A549 (cell line): ENCODE data around the gene RASL11B. TPM values are rescaled to one million over a fixed set of nuclear protein-coding genes. Genes with fewer than 3 reads are reported as not detected.

Experiments used
- ATAC-seq, 2 experiments: fragments of 200-7000 bp in 1 of 2; fragments of >200 bp in 1 of 2; cut with Nextera tagmentation in 1 of 2; cut with Tn5 transposase in 1 of 2; 3 replicates each; pipeline versions ENCODE4 v1.8.0 to v1.9.1; 2018 to 2020; ENCODE audit warnings: mild to moderate bottlenecking in 1 of 2, moderate library complexity in 1 of 2
- CTCF ChIA-PET: fragments of 300-600 bp; sonication (Branson Sonifier 250); formaldehyde crosslinking; extraction: SDS; loops from one replicate; lab custom pipeline; 2021; ENCODE audit warnings: antibody characterized with exemption, inconsistent platforms; lab: Yijun Ruan, JAX
- POLR2A ChIA-PET: fragments of 350-600 bp; formaldehyde crosslinking; extraction: SDS; loops from one replicate; lab custom pipeline; 2021; ENCODE audit warnings: antibody characterized with exemption, inconsistent platforms; lab: Yijun Ruan, JAX
- DNase-seq, 2 experiments: peaks; one replicate each; pipeline versions ENCODE4 v3.0.0 to v3.0.0-alpha.2; 2011 to 2016; ENCODE audit warnings: low read depth in 1 of 2, low spot score in 1 of 2
- FAIRE-seq: peaks from 2 replicates; lab custom pipeline; 2011; peaks lifted over from hg19 to GRCh38; lab: Jason Lieb, UNC
- H3K27ac ChIP-seq, 2 experiments: fragments of >200 bp; sonication (Bioruptor Twin); formaldehyde crosslinking; 3 replicates each; pipeline ENCODE4 v1.5.1; 2016 to 2017
- H3K4me1 ChIP-seq: fragments of >200 bp; sonication (Bioruptor Twin); formaldehyde crosslinking; 3 replicates; pipeline ENCODE4 v1.6.1; 2016
- H3K4me2 ChIP-seq: fragments of >200 bp; sonication (Bioruptor Twin); formaldehyde crosslinking; 3 replicates; pipeline ENCODE4 v1.6.1; 2016
- H3K4me3 ChIP-seq: fragments of >200 bp; sonication (Bioruptor Twin); formaldehyde crosslinking; 3 replicates; pipeline ENCODE4 v1.5.1; 2016
- H3K9me3 ChIP-seq: fragments of >200 bp; sonication (Bioruptor Twin); formaldehyde crosslinking; 3 replicates; pipeline ENCODE4 v1.6.1; 2016
- CBX8 ChIP-seq: fragments of 200-600 bp; sonication (generic); IDR thresholded peaks from 2 replicates; pipeline ENCODE4 v1.6.1; 2016
- CEBPB ChIP-seq, 2 experiments: fragments of >200 bp in 1 of 2; sonication (Bioruptor Twin) in 1 of 2; formaldehyde crosslinking in 1 of 2; IDR thresholded peaks; 2 replicates each; pipeline ENCODE4 v1.6.1; 2012 to 2016
- CHD2 ChIP-seq: fragments of 150-350 bp; IDR thresholded peaks from 2 replicates; pipeline ENCODE4 v1.6.1; 2014; ENCODE audit warnings: low read length; ENCODE audit not compliant: partially characterized antibody
- FOSB ChIP-seq: fragments of 250-450 bp; sonication (Bioruptor Pico); IDR thresholded peaks from 2 replicates; pipeline ENCODE4 v1.5.0; 2020; ENCODE audit warnings: mild to moderate bottlenecking, moderate library complexity
- FOXS1 ChIP-seq: fragments of 250-450 bp; sonication (Bioruptor Pico); IDR thresholded peaks from 2 replicates; pipeline ENCODE4 v1.5.0; 2020; ENCODE audit warnings: mild to moderate bottlenecking, moderate library complexity
- GATA3 ChIP-seq: IDR thresholded peaks from 2 replicates; pipeline ENCODE4 v1.6.1; 2012; ENCODE audit warnings: borderline replicate concordance
- HDAC2 ChIP-seq: fragments of 200-600 bp; sonication (generic); IDR thresholded peaks from 2 replicates; pipeline ENCODE4 v1.6.1; 2016
- KDM1A ChIP-seq: fragments of 200-600 bp; sonication (generic); IDR thresholded peaks from 2 replicates; pipeline ENCODE4 v1.6.1; 2016; ENCODE audit warnings: low read depth, mild to moderate bottlenecking
- PBX3 ChIP-seq: IDR thresholded peaks from 2 replicates; pipeline ENCODE4 v1.6.1; 2012
- PHF8 ChIP-seq: fragments of 200-600 bp; sonication (generic); IDR thresholded peaks from 2 replicates; pipeline ENCODE4 v1.6.1; 2016; ENCODE audit warnings: low read depth, mild to moderate bottlenecking, antibody characterized with exemption, moderate library complexity, borderline replicate concordance
- RFX5 ChIP-seq: fragments of 450-650 bp; IDR thresholded peaks from 2 replicates; pipeline ENCODE4 v1.7.1; 2014; ENCODE audit warnings: antibody characterized with exemption, mild to moderate bottlenecking, moderate library complexity
- TFCP2L1 ChIP-seq: fragments of 250-450 bp; sonication (Bioruptor Pico); IDR thresholded peaks from 2 replicates; pipeline ENCODE4 v1.5.0; 2021; ENCODE audit warnings: mild to moderate bottlenecking
- TP53 ChIP-seq: fragments of 250-450 bp; sonication (Bioruptor Pico); IDR thresholded peaks from 2 replicates; pipeline ENCODE4 v1.5.0; 2021; ENCODE audit warnings: mild to moderate bottlenecking, moderate library complexity
- ZFP36 ChIP-seq: fragments of 450-650 bp; IDR thresholded peaks from 2 replicates; pipeline ENCODE4 v1.6.1; 2014; ENCODE audit warnings: borderline replicate concordance; ENCODE audit not compliant: partially characterized antibody
- ZNF302 ChIP-seq: fragments of 250-450 bp; sonication (Bioruptor Pico); IDR thresholded peaks from 2 replicates; pipeline ENCODE4 v1.9.0; 2021; ENCODE audit warnings: inconsistent platforms, mild to moderate bottlenecking, moderate library complexity
- ZSCAN20 ChIP-seq: fragments of 250-450 bp; sonication (Bioruptor Pico); IDR thresholded peaks from 2 replicates; pipeline ENCODE4 v1.8.0; 2022; ENCODE audit warnings: mild to moderate bottlenecking, moderate library complexity
- WGBS: methylation state at CpG from one replicate; pipeline ENCODE4 v1.1.6; 2017; ENCODE audit errors: missing lambda C conversion rate; 5-methylcytosine and 5-hydroxymethylcytosine counted together
- polyA plus RNA-seq, 4 experiments: library from polyadenylated mRNA; depleted of rRNA in 3 of 4; stranded (reverse); fragments of >200 nt; fragmentation: RNase III in 1 of 4; extraction: RNeasy Plus Mini Kit Qiagen cat#74134 plus additional on column Dnase treatment in 1 of 4; gene quantifications; 2 replicates in 3 of 4; 3 replicates in 1 of 4; pipeline ENCODE4 v1.2.3, GENCODE V29; 2011 to 2017
- TF ChIP-seq, protein P1 (sequence below): fragments of 150-350 bp; IDR thresholded peaks from 2 replicates; pipeline ENCODE4 v1.6.1; 2014; ENCODE audit warnings: low read depth, mild to moderate bottlenecking, low read length
- TF ChIP-seq, protein P2 (sequence below): IDR thresholded peaks from 2 replicates; pipeline ENCODE4 v1.6.1; 2012; ENCODE audit warnings: low read depth, borderline replicate concordance
- TF ChIP-seq, protein P3 (sequence below): fragments of 250-450 bp; sonication (Bioruptor Pico); IDR thresholded peaks from 2 replicates; pipeline ENCODE4 v1.5.0; 2021; ENCODE audit warnings: mild to moderate bottlenecking, moderate library complexity, borderline replicate concordance
- TF ChIP-seq, protein P4 (sequence below): IDR thresholded peaks from 2 replicates; pipeline ENCODE4 v1.6.1; 2012
- TF ChIP-seq, protein P5 (sequence below): fragments of >200 bp; sonication (Bioruptor Twin); formaldehyde crosslinking; IDR thresholded peaks from 3 replicates; pipeline ENCODE4 v1.6.1; 2016

The RASL11B gene
- polyA plus RNA-seq, 2 of the 4 experiments (the other 2 are of a cell fraction): 0.04 to 0.05 TPM

DNA sequence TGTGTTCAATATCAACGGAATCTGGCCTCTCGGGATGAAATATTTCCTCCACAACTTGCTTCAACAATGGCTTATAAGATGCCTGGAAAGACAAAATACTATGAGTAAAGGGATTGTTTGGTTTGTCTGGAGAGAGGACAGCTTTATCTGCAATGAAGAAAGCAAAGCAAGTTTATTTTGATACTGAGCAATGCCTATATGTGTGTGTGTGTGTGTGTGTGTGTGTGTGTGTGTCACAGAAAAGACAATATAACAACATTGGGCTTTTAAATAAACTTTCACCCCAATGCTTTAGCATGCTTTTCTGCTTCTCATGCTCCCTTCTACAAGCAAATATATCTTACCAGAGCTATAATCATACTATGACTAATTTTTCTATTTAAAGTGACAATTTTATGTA is 45.4 kb downstream of the RASL11B start:
- Histone ChIP-seq H3K4me1 (no peaks in the 10 kb centered on the region), H3K4me2 (no peak overlapping the region), H3K4me3 (no peak overlapping the region), H3K9me3 (no peaks in the 10 kb centered on the region), H3K27ac (no peak overlapping the region)
- ATAC-seq (no peak), FAIRE-seq (no peak)
- ChIA-PET POLR2A (no interaction called here), CTCF (interaction anchor here (2.0 kb wide), 1 partner anchor 1325 kb away, joined by 4 read pairs; no protein-coding TSS in a partner anchor)
- no peak for TF ChIP-seq TP53
- TF ChIP-seq, all 56 proteins: peak for 0
- WGBS: 93% methylated on average over 2 of the region's 2 CpGs
- DNase-seq: no peak

GRCh38 chr4:52910115-52910514 is 48.0 kb downstream of the RASL11B start:
- H3K9me3 ChIP-seq: no peaks in the 10 kb centered on the region
- no peak for FAIRE-seq
- H3K4me1 ChIP-seq: no peaks in the 10 kb centered on the region
- TF ChIP-seq TFCP2L1 (CRISPR knock-in tag): no peak
- no peak for TF ChIP-seq KDM1A
- TF ChIP-seq, protein P1, sequence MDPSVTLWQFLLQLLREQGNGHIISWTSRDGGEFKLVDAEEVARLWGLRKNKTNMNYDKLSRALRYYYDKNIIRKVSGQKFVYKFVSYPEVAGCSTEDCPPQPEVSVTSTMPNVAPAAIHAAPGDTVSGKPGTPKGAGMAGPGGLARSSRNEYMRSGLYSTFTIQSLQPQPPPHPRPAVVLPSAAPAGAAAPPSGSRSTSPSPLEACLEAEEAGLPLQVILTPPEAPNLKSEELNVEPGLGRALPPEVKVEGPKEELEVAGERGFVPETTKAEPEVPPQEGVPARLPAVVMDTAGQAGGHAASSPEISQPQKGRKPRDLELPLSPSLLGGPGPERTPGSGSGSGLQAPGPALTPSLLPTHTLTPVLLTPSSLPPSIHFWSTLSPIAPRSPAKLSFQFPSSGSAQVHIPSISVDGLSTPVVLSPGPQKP: no peak
- no peak for TF ChIP-seq ZFP36
- TF ChIP-seq, protein P2, sequence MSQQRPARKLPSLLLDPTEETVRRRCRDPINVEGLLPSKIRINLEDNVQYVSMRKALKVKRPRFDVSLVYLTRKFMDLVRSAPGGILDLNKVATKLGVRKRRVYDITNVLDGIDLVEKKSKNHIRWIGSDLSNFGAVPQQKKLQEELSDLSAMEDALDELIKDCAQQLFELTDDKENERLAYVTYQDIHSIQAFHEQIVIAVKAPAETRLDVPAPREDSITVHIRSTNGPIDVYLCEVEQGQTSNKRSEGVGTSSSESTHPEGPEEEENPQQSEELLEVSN: no peak
- TF ChIP-seq GATA3: no peak
- no peak for TF ChIP-seq CEBPB (IDR thresholded peaks at IDR 0.05)
- TF ChIP-seq, protein P3, sequence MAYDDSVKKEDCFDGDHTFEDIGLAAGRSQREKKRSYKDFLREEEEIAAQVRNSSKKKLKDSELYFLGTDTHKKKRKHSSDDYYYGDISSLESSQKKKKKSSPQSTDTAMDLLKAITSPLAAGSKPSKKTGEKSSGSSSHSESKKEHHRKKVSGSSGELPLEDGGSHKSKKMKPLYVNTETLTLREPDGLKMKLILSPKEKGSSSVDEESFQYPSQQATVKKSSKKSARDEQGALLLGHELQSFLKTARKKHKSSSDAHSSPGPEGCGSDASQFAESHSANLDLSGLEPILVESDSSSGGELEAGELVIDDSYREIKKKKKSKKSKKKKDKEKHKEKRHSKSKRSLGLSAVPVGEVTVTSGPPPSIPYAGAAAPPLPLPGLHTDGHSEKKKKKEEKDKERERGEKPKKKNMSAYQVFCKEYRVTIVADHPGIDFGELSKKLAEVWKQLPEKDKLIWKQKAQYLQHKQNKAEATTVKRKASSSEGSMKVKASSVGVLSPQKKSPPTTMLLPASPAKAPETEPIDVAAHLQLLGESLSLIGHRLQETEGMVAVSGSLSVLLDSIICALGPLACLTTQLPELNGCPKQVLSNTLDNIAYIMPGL (CRISPR knock-in tag): no peak
- TF ChIP-seq PBX3: no peak
- TF ChIP-seq, protein P4, sequence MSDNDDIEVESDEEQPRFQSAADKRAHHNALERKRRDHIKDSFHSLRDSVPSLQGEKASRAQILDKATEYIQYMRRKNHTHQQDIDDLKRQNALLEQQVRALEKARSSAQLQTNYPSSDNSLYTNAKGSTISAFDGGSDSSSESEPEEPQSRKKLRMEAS: no peak
- TF ChIP-seq PHF8: no peak
- no peak for TF ChIP-seq HDAC2
- TF ChIP-seq ZSCAN20: no peak
- no peak for TF ChIP-seq FOSB
- no peak for TF ChIP-seq ZNF302 (CRISPR knock-in tag)
- TF ChIP-seq, protein P5, sequence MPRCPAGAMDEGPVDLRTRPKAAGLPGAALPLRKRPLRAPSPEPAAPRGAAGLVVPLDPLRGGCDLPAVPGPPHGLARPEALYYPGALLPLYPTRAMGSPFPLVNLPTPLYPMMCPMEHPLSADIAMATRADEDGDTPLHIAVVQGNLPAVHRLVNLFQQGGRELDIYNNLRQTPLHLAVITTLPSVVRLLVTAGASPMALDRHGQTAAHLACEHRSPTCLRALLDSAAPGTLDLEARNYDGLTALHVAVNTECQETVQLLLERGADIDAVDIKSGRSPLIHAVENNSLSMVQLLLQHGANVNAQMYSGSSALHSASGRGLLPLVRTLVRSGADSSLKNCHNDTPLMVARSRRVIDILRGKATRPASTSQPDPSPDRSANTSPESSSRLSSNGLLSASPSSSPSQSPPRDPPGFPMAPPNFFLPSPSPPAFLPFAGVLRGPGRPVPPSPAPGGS: no peak
- TF ChIP-seq RFX5: no peak
- no peak for TF ChIP-seq CBX8
- no peak for TF ChIP-seq CHD2
- TF ChIP-seq FOXS1 (CRISPR knock-in tag): no peak
- ChIA-PET POLR2A (no interaction called here), CTCF (interaction anchor here (0.5 to 1.1 kb wide), 2 partner anchors 34 to 158 kb away, joined by 3 to 4 read pairs; no protein-coding TSS in a partner anchor)
- ATAC-seq: no peak
- no peak overlapping the region for H3K4me3 ChIP-seq
- no peak overlapping the region for H3K4me2 ChIP-seq
- DNase-seq: no peak
- H3K27ac ChIP-seq: no peak overlapping the region
